Keratinocyte (primary cell): ENCODE measurements around the gene TNIK. TPM values are rescaled to one million over a fixed set of nuclear protein-coding genes. Genes with fewer than 3 reads are reported as not detected.

Experiments
- DNase-seq: peaks from one replicate; pipeline ENCODE4 v3.0.0-alpha.2; 2011; ENCODE audit warnings: low read depth, missing footprints, low spot score
- FAIRE-seq: peaks from 2 replicates; lab custom pipeline; 2011; peaks lifted over from hg19 to GRCh38; lab: Jason Lieb, UNC
- H2AFZ ChIP-seq: 2 replicates; pipeline ENCODE4 v1.6.0; 2012; ENCODE audit warnings: low read length, control low read depth, inconsistent platforms; ENCODE audit not compliant: control insufficient read depth
- H3K27ac ChIP-seq: 2 replicates; pipeline ENCODE4 v1.5.1; 2011; ENCODE audit warnings: low read length; ENCODE audit not compliant: control insufficient read depth, insufficient read depth
- H3K27me3 ChIP-seq: 3 replicates; pipeline ENCODE4 v1.6.0; 2011; ENCODE audit warnings: low read length; ENCODE audit not compliant: control insufficient read depth, insufficient read depth; ENCODE audit errors: extremely low read depth
- H3K36me3 ChIP-seq, 2 experiments: 2 replicates in 1 of 2; 3 replicates in 1 of 2; pipeline ENCODE4 v1.5.1; 2011; ENCODE audit warnings: low read length in 2 of 2, mild to moderate bottlenecking in 1 of 2; ENCODE audit not compliant: control insufficient read depth in 2 of 2, insufficient read depth in 2 of 2; ENCODE audit errors: extremely low read depth in 1 of 2
- H3K4me1 ChIP-seq: 3 replicates; pipeline ENCODE4 v1.5.1; 2011; ENCODE audit warnings: low read length; ENCODE audit not compliant: control insufficient read depth, insufficient read depth; ENCODE audit errors: extremely low read depth
- H3K4me2 ChIP-seq: 3 replicates; pipeline ENCODE4 v1.6.0; 2011; ENCODE audit warnings: low read depth, low read length; ENCODE audit not compliant: control insufficient read depth, insufficient read depth; ENCODE audit errors: extremely low read depth
- H3K4me3 ChIP-seq, 3 experiments: fragments of 200-600 bp in 1 of 3; sonication (generic) in 1 of 3; 2 replicates in 2 of 3; 3 replicates in 1 of 3; pipeline ENCODE4 v1.5.1; 2011 to 2016; ENCODE audit warnings: low read length in 3 of 3, mild to moderate bottlenecking in 3 of 3, control low read depth in 2 of 3, inconsistent platforms in 1 of 3, low read depth in 1 of 3, mixed read lengths in 1 of 3, mixed run types in 1 of 3, moderate library complexity in 1 of 3; ENCODE audit not compliant: control insufficient read depth in 2 of 3, insufficient read depth in 2 of 3; ENCODE audit errors: extremely low read depth in 1 of 3
- H3K79me2 ChIP-seq: 2 replicates; pipeline ENCODE4 v1.6.0; 2012; ENCODE audit warnings: low read length; ENCODE audit not compliant: control insufficient read depth, insufficient read depth
- H3K9ac ChIP-seq: 3 replicates; pipeline ENCODE4 v1.6.0; 2011; ENCODE audit warnings: low read length; ENCODE audit not compliant: control insufficient read depth, insufficient read depth; ENCODE audit errors: extremely low read depth
- H3K9me1 ChIP-seq: 3 replicates; pipeline ENCODE4 v1.6.0; 2011; ENCODE audit warnings: low read length; ENCODE audit not compliant: control insufficient read depth, insufficient read depth; ENCODE audit errors: extremely low read depth
- H3K9me3 ChIP-seq: 2 replicates; pipeline ENCODE4 v1.5.1; 2012; ENCODE audit warnings: low read depth, low read length; ENCODE audit not compliant: control insufficient read depth
- H4K20me1 ChIP-seq: 3 replicates; pipeline ENCODE4 v1.6.0; 2011; ENCODE audit warnings: low read length; ENCODE audit not compliant: control insufficient read depth, insufficient read depth; ENCODE audit errors: extremely low read depth
- CTCF ChIP-seq, 3 experiments: IDR thresholded peaks in 1 of 3; conservative IDR thresholded peaks in 1 of 3; optimal IDR thresholded peaks in 1 of 3; 2 replicates in 2 of 3; 3 replicates in 1 of 3; pipeline versions ENCODE3 to v1.5.1; 2011; ENCODE audit warnings: low read length in 3 of 3, mild to moderate bottlenecking in 3 of 3, moderate library complexity in 2 of 3, control low read depth in 1 of 3, inconsistent platforms in 1 of 3; ENCODE audit not compliant: insufficient read depth in 2 of 3; ENCODE audit errors: extremely low read depth in 1 of 3
- EZH2 ChIP-seq: IDR thresholded peaks from one replicate; pipeline ENCODE4 v1.6.1; 2012; ENCODE audit warnings: inconsistent platforms, mild to moderate bottlenecking, low read length, moderate library complexity
- dilution Hi-C: fragments of 300-500 bp; cut with MboI; formaldehyde crosslinking; loops from one replicate; pipeline ENCODE4 v1.7.0; 2020; ENCODE audit warnings: low sequenced_read_pairs; ENCODE audit not compliant: extremely low pct_ligation_motif_present
- polyA plus RNA-seq, 5 experiments: library from polyadenylated mRNA; depleted of rRNA in 3 of 5; stranded (reverse) in 3 of 5; stranded (forward) in 1 of 5; unstranded in 1 of 5; fragments of >200 nt; gene quantifications; 1 replicate in 1 of 5; 2 replicates in 3 of 5; 3 replicates in 1 of 5; pipeline versions ENCODE4 v1.2.1 to v1.2.3, GENCODE V29; 2011 to 2012; ENCODE audit warnings: missing spikeins in 2 of 5, low read depth in 1 of 5, low replicate concordance in 1 of 5

TNIK gene
- polyA plus RNA-seq, 1 donor (not counting 4 experiments of a cell fraction or from before 2014, with no cell fraction given): 4.4 TPM

- H3K9me1 ChIP-seq: no peaks in the 10 kb centered on the region
- no peak overlapping the region for H2AFZ ChIP-seq
- no peak overlapping the region for H3K4me3 ChIP-seq
- no peak overlapping the region for H3K4me2 ChIP-seq
- H3K9me3 ChIP-seq: no peaks in the 10 kb centered on the region
- no peaks in the 10 kb centered on the region for H3K4me1 ChIP-seq
- H4K20me1 ChIP-seq: no peaks in the 10 kb centered on the region
- TF ChIP-seq CTCF (optimal IDR thresholded peaks at IDR 0.05 in 1 of 3, IDR thresholded peaks at IDR 0.05 in 1 of 3, conservative IDR thresholded peaks at IDR 0.05 in 1 of 3; ENCODE audit: extremely low read depth in 1 of 3, insufficient read depth in 2 of 3, low read length in 3 of 3) (no peak), EZH2 (no peak)
- no peaks in the 10 kb centered on the region for H3K79me2 ChIP-seq
- DNase-seq (no peak), FAIRE-seq (no peak)
- no peak overlapping the region for H3K9ac ChIP-seq
- dilution Hi-C loops: no loop called here
- no peak overlapping the region for H3K27ac ChIP-seq
- H3K27me3 ChIP-seq: no peaks in the 10 kb centered on the region
- H3K36me3 ChIP-seq: no peaks in the 10 kb centered on the region
Measured at GRCh38 chr3:171248426-171249111, 211.6 kb downstream of the TNIK start.

GRCh38 chr3:171245796-171246765 lies 214.1 kb downstream of the TNIK start:
- DNase-seq (no peak), FAIRE-seq (no peak)
- Histone ChIP-seq H2AFZ (no peak overlapping the region), H3K4me3 (no peak overlapping the region), H3K36me3 (no peaks in the 10 kb centered on the region), H3K4me1 (no peaks in the 10 kb centered on the region), H3K27ac (no peak overlapping the region), H3K4me2 (no peak overlapping the region), H3K9ac (no peak overlapping the region), H4K20me1 (no peaks in the 10 kb centered on the region), H3K9me1 (no peaks in the 10 kb centered on the region), H3K9me3 (no peaks in the 10 kb centered on the region), H3K27me3 (no peaks in the 10 kb centered on the region), H3K79me2 (no peaks in the 10 kb centered on the region)
- no peak for TF ChIP-seq EZH2
- dilution Hi-C loops: no loop called here
